ENCODE measurements around the gene TCF25. TPM values are rescaled to one million over a fixed set of nuclear protein-coding genes. Genes with fewer than 3 reads are reported as not detected.
"Not testable (repeated sequence)": the region's sequence is repeated elsewhere in the genome, so short reads cannot be mapped to it uniquely, and the experiment has no call there.

Gene TCF25
- total RNA-seq, 1 donor from 2014 or later = 106 TPM

GRCh38 chr16:89913408-89914387 is 40.3 kb downstream of the TCF25 start:
- no peak for DNase-seq (ENCODE audit: low spot score)
- intact Hi-C loops (cut with DNase I) = no loop called here

- intact Hi-C loops (cut with DNase I); DNase-seq (ENCODE audit: low spot score): not testable (repeated sequence)
These were observed 41.4 kb downstream of the TCF25 start for GRCh38 chr16:89914642-89915285.

- DNase-seq (ENCODE audit: low spot score) = no peak
- intact Hi-C loops (cut with DNase I) = no loop called here
These were observed 42.2 kb downstream of the TCF25 start for GRCh38 chr16:89915303-89916232.

GRCh38 chr16:89917773-89918452 is 44.5 kb downstream of the TCF25 start:
- DNase-seq (ENCODE audit: low spot score) = peak; percentile 86
- intact Hi-C loops (cut with DNase I) = no loop called here

GRCh38 chr16:89918453-89919347 is 45.3 kb downstream of the TCF25 start, which contains the start of gene MC1R:
Gene MC1R (plus strand): TSS chr16:89918862. CDS start chr16:89919259, 397 bp downstream.
- peak; percentile 74 for DNase-seq (ENCODE audit: low spot score)
- intact Hi-C loops (cut with DNase I) = no loop called here

GRCh38 chr16:89919535-89920406 is 46.4 kb downstream of the TCF25 start:
- DNase-seq (ENCODE audit: low spot score) = peak; percentile 70
- intact Hi-C loops (cut with DNase I) = loop anchor here (5.0 kb wide), 3 partner anchors 47 to 197 kb away; partner anchors contain the start of genes TCF25, VPS9D1 and ZNF276

GRCh38 chr16:89920723-89921122 is 47.3 kb downstream of the TCF25 start:
- DNase-seq (ENCODE audit: low spot score) = no peak

GRCh38 chr16:89921131-89921701 is 47.8 kb downstream of the TCF25 start:
- DNase-seq (ENCODE audit: low spot score) = no peak
- intact Hi-C loops (cut with DNase I) = loop anchor here (5.0 kb wide), 3 partner anchors 49 to 199 kb away; partner anchors contain the start of genes TCF25, VPS9D1 and ZNF276

More at GRCh38 chr16:89920723-89921122, 47.3 kb downstream of the TCF25 start:
- intact Hi-C loops (cut with DNase I) = loop anchor here (5.0 kb wide), 3 partner anchors 48 to 198 kb away; partner anchors contain the start of genes TCF25, VPS9D1 and ZNF276

GRCh38 chr16:89921702-89922476 is 48.5 kb downstream of the TCF25 start:
- intact Hi-C loops (cut with DNase I) = loop anchor here (5.0 kb wide), 3 partner anchors 50 to 200 kb away; partner anchors contain the start of genes TCF25, VPS9D1 and ZNF276

GRCh38 chr16:89922477-89922883 is 49.1 kb downstream of the TCF25 start:
- DNase-seq (ENCODE audit: low spot score) = peak; percentile 91
- intact Hi-C loops (cut with DNase I) = loop anchor here (5.0 kb wide), 3 partner anchors 50 to 200 kb away; partner anchors contain the start of genes TCF25, VPS9D1 and ZNF276

More at GRCh38 chr16:89921702-89922476, 48.5 kb downstream of the TCF25 start:
- DNase-seq (ENCODE audit: low spot score) = peak; percentile 94

GRCh38 chr16:89922884-89923639 is 49.7 kb downstream of the TCF25 start, which contains the start of gene TUBB3:
Gene TUBB3 (plus strand): TSS chr16:89923342. CDS start chr16:89923402, 60 bp downstream.
- intact Hi-C loops (cut with DNase I) = loop anchor here (5.0 kb wide), 3 partner anchors 49 to 201 kb away; partner anchors contain the start of genes TCF25, VPS9D1 and ZNF276
- peak; percentile 89 for DNase-seq (ENCODE audit: low spot score)

- DNase-seq (ENCODE audit: low spot score) = no peak
- intact Hi-C loops (cut with DNase I) = loop anchor here (5.0 kb wide), 3 partner anchors 49 to 201 kb away; partner anchors contain the start of genes TCF25, VPS9D1 and ZNF276
These were observed 50.4 kb downstream of the TCF25 start for GRCh38 chr16:89923640-89924296.

- no peak for DNase-seq (ENCODE audit: low spot score)
- intact Hi-C loops (cut with DNase I) = loop anchor here (5.0 kb wide), 3 partner anchors 48 to 202 kb away; partner anchors contain the start of genes TCF25, VPS9D1 and ZNF276
These were observed 51.0 kb downstream of the TCF25 start for GRCh38 chr16:89924297-89924924.

Measured in cardiac septum (tissue), 1 donor.